ENCODE measurements around the gene PGA5.

The PGA5 gene

DNA sequence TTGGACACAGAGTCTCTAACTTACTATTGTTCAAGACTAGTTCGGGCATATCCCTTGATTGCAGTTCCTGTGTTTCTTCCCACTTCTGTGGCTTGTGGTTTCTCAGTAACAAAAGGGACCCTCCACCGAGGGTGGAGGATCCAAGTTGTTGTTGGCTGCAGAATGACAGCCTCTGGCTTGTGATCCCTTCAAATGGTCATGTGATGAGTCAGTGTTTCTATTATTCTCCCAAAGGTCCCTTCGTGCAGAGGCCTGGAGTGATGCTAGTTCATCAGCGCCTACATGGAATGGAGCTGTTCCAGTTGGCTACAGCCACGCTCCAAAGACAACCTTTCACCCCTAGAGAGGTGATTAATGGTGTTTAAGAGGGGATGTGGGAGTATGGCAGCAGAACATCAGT is 56.8 kb downstream of the PGA5 start:
- no peak for DNase-seq

DNA sequence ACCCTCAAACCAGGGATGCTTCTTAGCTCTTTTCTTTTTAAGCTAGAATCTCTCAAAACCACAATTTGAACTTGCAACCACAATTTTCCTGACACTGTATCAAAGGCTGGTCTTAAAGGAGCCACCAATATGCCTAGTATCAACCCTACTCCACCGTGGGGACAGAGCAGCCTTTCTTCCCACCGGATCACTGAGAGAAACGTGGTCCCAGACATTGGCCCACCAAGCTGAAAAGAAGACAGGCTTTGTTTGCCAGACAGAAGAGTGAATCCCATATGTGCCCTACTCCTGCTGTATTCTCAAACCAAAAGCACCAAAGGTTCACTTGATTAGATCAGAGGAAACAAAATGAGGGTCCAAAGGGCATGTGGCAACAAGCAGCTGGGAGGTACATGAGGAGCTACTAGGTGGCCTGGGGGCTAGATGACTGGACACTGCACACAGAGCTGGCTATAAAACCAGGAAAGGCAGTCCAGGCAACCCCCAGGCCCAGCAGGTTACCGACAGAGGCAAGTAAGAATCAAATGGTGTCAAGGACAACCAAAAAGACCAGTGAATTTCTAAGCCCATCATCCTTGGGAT is 57.8 kb downstream of the PGA5 start:
- DNase-seq = no peak

All from CD4-positive, alpha-beta T cell treated with Interleukin-15 for 1 hour (primary cell).